GM21825 (cell line): ENCODE measurements around the gene ADD1.

Experiments
- ATAC-seq: cut with Tn5 transposase; IDR thresholded peaks from one replicate; pipeline ENCODE4 v1.9.1; 2021; ENCODE audit warnings: mild to moderate bottlenecking, moderate library complexity; ENCODE audit not compliant: unreplicated experiment

Gene ADD1

GRCh38 chr4:2843263-2843940 lies at the start of gene ADD1:
Gene ADD1, plus strand, starts transcription at chr4:2843844. Its CDS starts 32,072 bp downstream, at chr4:2875916.
- peak; percentile 82 for ATAC-seq

GRCh38 chr4:2794486-2795299 lies 49.0 kb upstream of the ADD1 start:
- ATAC-seq = no peak

- no peak for ATAC-seq
These were observed 48.2 kb upstream of the ADD1 start for GRCh38 chr4:2795300-2795892.

- ATAC-seq = no peak
These were observed 47.5 kb upstream of the ADD1 start for GRCh38 chr4:2795893-2796848.

- ATAC-seq = no peak
These were observed 46.6 kb upstream of the ADD1 start for GRCh38 chr4:2796849-2797544.

GRCh38 chr4:2797545-2798305 lies 45.9 kb upstream of the ADD1 start:
- ATAC-seq = no peak

- peak; percentile 47 for ATAC-seq
These were observed 45.0 kb upstream of the ADD1 start for GRCh38 chr4:2798399-2799223.

GRCh38 chr4:2799224-2799911 lies 44.3 kb upstream of the ADD1 start:
- ATAC-seq = no peak

GRCh38 chr4:2799971-2800690 lies 43.5 kb upstream of the ADD1 start:
- no peak for ATAC-seq

- peak; percentile 42 for ATAC-seq
These were observed 42.7 kb upstream of the ADD1 start for GRCh38 chr4:2800691-2801596.

- no peak for ATAC-seq
These were observed 40.8 kb upstream of the ADD1 start for GRCh38 chr4:2802618-2803531.

GRCh38 chr4:2803624-2804448 lies 39.8 kb upstream of the ADD1 start:
- ATAC-seq = no peak

- no peak for ATAC-seq
These were observed 39.1 kb upstream of the ADD1 start for GRCh38 chr4:2804449-2804972.

GRCh38 chr4:2804973-2805501 lies 38.6 kb upstream of the ADD1 start:
- ATAC-seq = no peak
